ENCODE results near the gene PPM1E.

DNA sequence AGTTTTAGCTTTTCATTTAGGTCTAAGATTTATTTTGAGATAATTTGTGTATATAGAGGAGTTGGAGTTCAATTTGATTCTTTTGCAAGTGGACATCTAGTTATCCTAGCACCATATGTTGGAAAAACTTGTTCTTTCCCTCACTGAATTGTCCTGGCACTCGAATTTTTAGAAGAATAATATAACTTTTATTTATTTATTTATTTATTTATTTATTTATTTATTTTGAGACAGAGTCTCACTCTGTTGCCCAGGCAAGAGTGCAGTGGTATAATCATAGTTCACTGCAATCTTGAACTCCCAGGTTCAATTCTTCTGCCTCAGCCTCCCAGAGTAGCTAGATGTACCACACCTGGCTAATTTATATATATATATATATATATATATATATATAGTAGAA, 29.4 kb downstream of the PPM1E start:
- no peak for TF ChIP-seq POLR2A (IDR thresholded peaks at IDR 0.05)
- TF ChIP-seq, protein P1, sequence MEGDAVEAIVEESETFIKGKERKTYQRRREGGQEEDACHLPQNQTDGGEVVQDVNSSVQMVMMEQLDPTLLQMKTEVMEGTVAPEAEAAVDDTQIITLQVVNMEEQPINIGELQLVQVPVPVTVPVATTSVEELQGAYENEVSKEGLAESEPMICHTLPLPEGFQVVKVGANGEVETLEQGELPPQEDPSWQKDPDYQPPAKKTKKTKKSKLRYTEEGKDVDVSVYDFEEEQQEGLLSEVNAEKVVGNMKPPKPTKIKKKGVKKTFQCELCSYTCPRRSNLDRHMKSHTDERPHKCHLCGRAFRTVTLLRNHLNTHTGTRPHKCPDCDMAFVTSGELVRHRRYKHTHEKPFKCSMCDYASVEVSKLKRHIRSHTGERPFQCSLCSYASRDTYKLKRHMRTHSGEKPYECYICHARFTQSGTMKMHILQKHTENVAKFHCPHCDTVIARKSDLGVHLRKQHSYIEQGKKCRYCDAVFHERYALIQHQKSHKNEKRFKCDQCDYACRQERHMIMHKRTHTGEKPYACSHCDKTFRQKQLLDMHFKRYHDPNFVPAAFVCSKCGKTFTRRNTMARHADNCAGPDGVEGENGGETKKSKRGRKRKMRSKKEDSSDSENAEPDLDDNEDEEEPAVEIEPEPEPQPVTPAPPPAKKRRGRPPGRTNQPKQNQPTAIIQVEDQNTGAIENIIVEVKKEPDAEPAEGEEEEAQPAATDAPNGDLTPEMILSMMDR (IDR thresholded peaks at IDR 0.05), result no peak
- no peak for TF ChIP-seq POLR2AphosphoS5 (IDR thresholded peaks at IDR 0.05)

All from prostate gland (tissue), 2 donors.